PFSK-1 (cell line): Measurements from ENCODE around the gene SNX18.

Experiments used
- FOXP2 ChIP-seq: optimal IDR thresholded peaks from 2 replicates; pipeline ENCODE3; 2011; ENCODE audit warnings: borderline replicate concordance, control low read depth, inconsistent platforms; ENCODE audit not compliant: insufficient read depth; ENCODE audit errors: extremely low read length, extremely low read depth
- POLR2AphosphoS5 ChIP-seq: IDR thresholded peaks from 2 replicates; pipeline ENCODE4 v1.6.1; 2012; ENCODE audit warnings: low read depth, mild to moderate bottlenecking, control low read depth, low read length, moderate library complexity
- REST ChIP-seq, 2 experiments: IDR thresholded peaks; 2 replicates each; pipeline versions ENCODE4 v1.6.1 to v1.8.0; 2011 to 2012; ENCODE audit warnings: low read depth in 2 of 2, low read length in 2 of 2, control low read depth in 1 of 2, inconsistent platforms in 1 of 2, mild to moderate bottlenecking in 1 of 2, moderate library complexity in 1 of 2; ENCODE audit not compliant: insufficient read depth in 1 of 2
- SIN3A ChIP-seq: IDR thresholded peaks from 2 replicates; pipeline ENCODE4 v1.6.1; 2012; ENCODE audit warnings: mild to moderate bottlenecking, low read length, moderate library complexity, borderline replicate concordance; ENCODE audit not compliant: insufficient read depth
- TAF1 ChIP-seq: IDR thresholded peaks from 2 replicates; pipeline ENCODE4 v1.6.1; 2012; ENCODE audit warnings: low read length, control low read depth, borderline replicate concordance; ENCODE audit not compliant: insufficient read depth

The SNX18 gene

GRCh38 chr5:54541823-54542783 is 24.5 kb downstream of the SNX18 start:
- no peak for TF ChIP-seq SIN3A
- TF ChIP-seq POLR2AphosphoS5: no peak
- no peak for TF ChIP-seq FOXP2

GRCh38 chr5:54544044-54544443 is 26.5 kb downstream of the SNX18 start:
- TF ChIP-seq FOXP2 (no peak), REST (IDR thresholded peaks at IDR 0.05; ENCODE audit: insufficient read depth in 1 of 2, low read depth in 2 of 2, low read length in 2 of 2) (no peak), POLR2AphosphoS5 (no peak), SIN3A (no peak)

- TF ChIP-seq POLR2AphosphoS5 (no peak), SIN3A (no peak), TAF1 (no peak), FOXP2 (no peak), REST (IDR thresholded peaks at IDR 0.05; ENCODE audit: insufficient read depth in 1 of 2, low read depth in 2 of 2, low read length in 2 of 2) (no peak)
Measured at GRCh38 chr5:54545796-54546195, 28.2 kb downstream of the SNX18 start.

GRCh38 chr5:54547711-54548250 is 30.2 kb downstream of the SNX18 start:
- TF ChIP-seq POLR2AphosphoS5 (no peak), FOXP2 (no peak), SIN3A (no peak)

GRCh38 chr5:54548565-54548964 is 31.0 kb downstream of the SNX18 start:
- TF ChIP-seq POLR2AphosphoS5 (no peak), SIN3A (no peak), TAF1 (no peak), FOXP2 (no peak), REST (IDR thresholded peaks at IDR 0.05; ENCODE audit: insufficient read depth in 1 of 2, low read depth in 2 of 2, low read length in 2 of 2) (no peak)

GRCh38 chr5:54551292-54551691 is 33.7 kb downstream of the SNX18 start:
- TF ChIP-seq TAF1 (no peak), POLR2AphosphoS5 (no peak), FOXP2 (no peak), SIN3A (no peak), REST (IDR thresholded peaks at IDR 0.05; ENCODE audit: insufficient read depth in 1 of 2, low read depth in 2 of 2, low read length in 2 of 2) (no peak)
